Fibroblast of skin of scalp (primary cell): Measurements from ENCODE around the gene FMR1. TPM values are rescaled to one million over a fixed set of nuclear protein-coding genes. Genes with fewer than 3 reads are reported as not detected.

Experiments used
- DNase-seq: peaks from one replicate; pipeline ENCODE4 v3.0.0-alpha.2; 2013
- polyA plus RNA-seq, 2 experiments: library from polyadenylated mRNA; unstranded; fragments of 120-200 nt; gene quantifications; one replicate each; pipeline ENCODE4 v1.2.1, GENCODE V29; 2013; ENCODE audit not compliant: insufficient read length in 2 of 2

The FMR1 gene
- polyA plus RNA-seq (2013, experiment 1 of 2; ENCODE audit: insufficient read length) = 22.3 TPM
- polyA plus RNA-seq (2013, experiment 2 of 2; ENCODE audit: insufficient read length) = 24.6 TPM

DNA sequence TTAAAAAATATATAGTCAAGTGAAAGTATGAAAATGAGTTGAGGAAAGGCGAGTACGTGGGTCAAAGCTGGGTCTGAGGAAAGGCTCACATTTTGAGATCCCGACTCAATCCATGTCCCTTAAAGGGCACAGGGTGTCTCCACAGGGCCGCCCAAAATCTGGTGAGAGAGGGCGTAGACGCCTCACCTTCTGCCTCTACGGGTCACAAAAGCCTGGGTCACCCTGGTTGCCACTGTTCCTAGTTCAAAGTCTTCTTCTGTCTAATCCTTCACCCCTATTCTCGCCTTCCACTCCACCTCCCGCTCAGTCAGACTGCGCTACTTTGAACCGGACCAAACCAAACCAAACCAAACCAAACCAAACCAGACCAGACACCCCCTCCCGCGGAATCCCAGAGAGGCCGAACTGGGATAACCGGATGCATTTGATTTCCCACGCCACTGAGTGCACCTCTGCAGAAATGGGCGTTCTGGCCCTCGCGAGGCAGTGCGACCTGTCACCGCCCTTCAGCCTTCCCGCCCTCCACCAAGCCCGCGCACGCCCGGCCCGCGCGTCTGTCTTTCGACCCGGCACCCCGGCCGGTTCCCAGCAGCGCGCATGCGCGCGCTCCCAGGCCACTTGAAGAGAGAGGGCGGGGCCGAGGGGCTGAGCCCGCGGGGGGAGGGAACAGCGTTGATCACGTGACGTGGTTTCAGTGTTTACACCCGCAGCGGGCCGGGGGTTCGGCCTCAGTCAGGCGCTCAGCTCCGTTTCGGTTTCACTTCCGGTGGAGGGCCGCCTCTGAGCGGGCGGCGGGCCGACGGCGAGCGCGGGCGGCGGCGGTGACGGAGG lies at the start of gene FMR1:
Gene FMR1 (plus strand): TSS at position 728 of the 831 bp plus-strand sequence. CDS start 261 bp downstream, outside the sequence.
- peak; percentile 94 for DNase-seq

DNA sequence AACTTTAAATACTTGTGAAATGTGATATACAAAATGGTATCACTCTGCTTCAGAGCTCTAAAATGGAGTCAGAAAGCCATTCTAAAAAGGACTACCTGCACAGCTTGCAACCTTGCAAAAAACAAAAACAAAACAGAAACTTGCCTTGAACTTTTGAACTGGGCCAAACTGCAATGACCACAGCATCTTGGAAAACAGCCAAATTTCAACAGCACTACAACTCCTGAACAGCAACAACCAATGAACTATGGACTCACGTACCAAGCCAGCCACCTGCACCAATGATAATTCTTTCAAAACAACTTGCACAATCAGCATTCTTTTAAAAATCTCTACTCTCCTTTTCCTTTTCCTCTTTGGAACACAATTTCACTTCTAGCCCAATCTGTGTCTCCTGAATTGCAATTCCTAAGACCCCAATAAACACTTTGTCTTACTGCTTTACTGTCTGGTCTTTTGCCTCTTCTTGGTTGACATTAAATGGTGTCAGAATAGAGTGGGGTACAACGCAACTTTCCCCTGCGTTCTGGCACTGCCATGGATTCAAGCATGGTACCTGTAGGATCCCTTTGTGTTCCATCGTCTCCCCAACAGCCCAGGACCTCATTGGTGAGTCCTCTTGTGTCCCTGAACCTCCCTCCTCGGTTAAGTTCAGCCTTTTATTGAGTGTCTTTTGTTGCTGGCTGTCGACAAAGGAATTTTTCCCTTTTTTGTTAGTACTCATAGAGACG lies 35.7 kb upstream of the FMR1 start:
- no peak for DNase-seq

DNA sequence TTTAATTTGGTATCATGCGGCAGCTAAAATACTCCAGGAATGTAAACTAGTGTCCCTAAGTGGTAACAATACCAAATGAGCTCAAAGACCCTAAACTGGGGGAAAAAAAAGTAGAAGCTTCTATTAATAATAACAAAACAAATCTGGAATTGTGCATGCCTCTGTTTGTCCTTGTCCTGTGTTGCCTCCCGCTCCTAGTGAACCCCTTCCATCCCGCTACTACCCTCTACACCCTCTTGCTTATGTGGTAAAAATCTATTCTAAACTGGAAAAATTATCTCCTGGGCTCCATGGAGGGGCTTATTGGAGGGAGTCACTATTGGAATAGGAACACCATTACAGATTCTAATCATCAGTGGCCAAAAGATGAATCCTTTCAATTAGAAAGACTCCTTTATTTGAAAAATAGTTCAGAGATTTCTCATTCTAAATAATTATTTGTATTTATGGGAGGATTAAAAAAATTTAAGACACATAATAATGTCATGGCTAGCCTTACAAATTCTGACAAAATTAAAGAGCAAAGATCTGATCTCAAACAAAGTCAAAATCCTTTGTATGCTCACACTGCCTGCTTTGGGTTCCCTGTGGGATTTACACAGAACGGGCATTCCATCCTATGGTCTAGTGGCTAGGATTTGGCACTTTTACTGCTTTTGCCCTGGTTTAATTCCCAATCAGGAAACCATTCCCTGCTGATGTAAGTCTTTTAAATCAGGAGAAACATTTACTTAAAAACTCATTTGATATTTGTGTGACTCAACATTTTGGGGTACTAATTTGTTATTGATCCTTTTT lies 34.7 kb upstream of the FMR1 start:
- DNase-seq = no peak

DNA sequence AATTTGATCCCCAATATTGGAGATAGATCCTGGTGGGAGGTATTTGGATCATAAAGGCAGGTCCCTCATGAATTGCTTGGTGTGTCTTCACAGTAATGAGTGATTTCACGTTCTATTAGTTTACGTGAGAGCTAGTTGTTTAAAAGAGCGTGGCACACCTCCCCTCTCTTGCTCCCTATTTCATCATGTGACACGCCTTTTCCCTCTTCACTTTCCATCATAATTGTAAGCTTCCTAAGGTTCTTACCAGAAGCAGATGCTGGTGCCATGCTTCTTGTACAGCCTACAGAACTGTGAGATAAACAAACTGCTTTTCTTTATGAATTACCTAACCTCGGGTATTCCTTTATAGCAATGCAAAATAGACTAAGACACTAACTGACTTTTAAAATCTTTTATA lies 34.0 kb upstream of the FMR1 start:
- DNase-seq = no peak

DNA sequence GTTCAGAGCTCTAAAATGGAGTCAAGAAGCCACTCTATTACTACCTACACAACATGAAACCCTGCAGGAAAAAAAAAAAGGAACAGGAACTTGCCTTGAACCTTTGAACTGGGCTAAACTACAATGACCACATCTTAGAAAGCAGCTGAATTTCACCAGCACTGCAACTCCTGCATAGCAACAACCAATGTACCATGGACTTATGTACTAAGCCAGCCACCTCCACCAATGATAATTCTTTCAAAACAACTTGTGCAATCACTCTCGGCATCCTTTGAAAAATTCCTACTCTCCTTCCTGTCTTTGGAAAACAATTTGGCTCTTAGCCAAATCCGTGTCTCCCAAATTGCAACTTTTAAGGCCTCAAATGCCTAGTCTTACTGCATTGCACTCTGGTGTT lies 26.8 kb upstream of the FMR1 start:
- DNase-seq = no peak

DNA sequence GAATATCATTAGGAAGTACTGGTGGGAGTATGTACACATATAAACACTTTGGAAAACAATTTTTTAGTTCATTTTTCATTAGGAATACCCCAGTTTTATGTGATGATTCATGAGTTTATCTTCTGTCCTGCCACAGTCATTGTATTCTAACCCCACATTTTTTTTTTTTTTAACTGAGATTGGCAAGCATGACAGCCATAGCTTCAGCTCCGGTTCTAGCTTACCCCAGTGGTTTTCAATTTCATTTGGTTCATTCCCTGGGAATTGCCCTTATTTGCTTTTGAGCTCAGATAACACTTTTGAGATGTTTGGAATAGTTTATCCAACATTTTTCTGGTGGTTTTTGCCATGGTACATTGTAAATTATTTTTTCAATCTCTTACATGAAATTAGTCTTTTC lies 21.0 kb upstream of the FMR1 start:
- DNase-seq = peak; percentile 7

DNA sequence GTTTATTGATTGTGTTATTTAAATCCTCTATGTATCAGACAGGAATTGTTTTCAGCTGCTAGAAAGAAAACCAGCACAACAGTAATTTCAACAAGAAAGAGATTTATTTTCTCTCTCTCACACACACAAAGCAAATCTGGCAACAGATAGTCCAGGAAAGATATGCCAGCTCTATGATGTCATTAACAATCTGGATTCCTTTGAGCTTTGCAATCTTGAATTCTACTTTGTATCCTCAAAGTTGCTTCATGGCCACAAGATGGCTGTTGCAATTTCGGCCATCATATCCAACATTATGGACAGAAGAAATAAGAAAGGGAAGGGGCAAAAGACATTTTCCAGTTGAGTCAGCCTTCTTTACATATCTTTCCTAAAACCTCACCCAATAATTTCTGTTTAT lies 19.8 kb upstream of the FMR1 start:
- DNase-seq = peak; percentile 13

DNA sequence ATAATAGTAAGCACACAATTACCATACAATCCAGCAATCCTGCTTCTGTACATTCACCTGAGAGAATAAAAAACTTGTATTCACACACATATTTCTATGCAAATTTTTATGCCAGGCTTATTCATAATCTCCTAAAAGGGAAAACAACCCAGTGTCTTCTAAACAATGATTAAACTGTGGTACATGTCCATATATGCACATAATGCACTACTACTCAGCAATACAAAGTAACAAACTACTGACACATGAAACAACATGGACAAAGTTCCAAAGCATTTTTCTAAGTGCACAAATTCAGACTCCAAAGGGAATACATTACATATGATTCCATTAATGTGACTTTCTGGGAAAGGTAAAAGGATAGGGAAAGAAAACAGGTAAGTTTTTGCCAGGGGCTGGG lies 18.0 kb upstream of the FMR1 start:
- DNase-seq = no peak

DNA sequence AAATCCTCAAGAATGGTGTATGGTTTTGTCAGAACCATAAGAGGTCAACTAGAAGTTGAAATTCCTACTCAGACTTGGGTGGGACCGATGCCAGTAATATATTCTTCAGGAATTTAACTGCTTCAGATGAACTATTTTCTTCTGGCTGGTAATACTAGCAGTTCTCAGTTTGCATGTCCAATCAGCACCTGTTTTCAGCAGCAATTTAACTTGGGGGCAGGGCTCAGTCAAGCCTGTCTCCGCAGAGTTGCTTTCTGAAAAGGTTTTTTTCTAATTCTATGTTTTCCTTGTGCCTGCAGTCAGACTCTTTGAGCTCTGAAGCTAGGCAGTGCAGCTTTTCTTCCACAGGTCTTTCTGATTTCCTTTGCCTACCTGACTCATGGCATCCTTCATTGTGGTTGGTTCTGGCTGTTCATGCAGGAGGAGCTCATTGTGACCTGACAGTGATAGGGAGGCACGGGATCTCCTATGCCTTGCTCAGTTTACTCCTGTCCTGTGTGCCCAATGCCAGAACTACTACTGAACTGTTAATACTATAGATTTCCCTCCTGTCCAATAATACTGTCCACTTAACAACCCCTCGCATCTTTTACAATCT lies 17.3 kb upstream of the FMR1 start:
- peak; percentile 29 for DNase-seq

DNA sequence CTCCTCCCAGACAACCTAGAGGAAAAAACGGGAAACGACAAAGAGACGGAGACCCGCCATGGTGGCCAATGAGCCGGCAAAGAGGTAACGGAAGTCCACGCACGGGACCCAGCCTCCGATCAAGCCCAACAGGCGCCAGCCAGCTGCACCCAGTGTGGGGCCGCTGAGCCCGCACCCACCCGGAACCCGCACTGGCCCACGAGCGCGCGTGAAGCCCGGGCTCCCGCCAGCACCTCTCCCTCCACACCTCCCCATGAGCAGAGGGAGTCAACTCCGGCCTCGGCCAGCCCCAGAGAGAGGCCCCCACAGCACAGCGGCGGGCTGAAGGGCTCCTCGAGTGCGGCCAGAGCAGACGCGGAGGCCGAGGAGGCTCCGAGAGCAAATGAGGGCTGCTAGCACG lies 14.6 kb upstream of the FMR1 start:
- DNase-seq = no peak

DNA sequence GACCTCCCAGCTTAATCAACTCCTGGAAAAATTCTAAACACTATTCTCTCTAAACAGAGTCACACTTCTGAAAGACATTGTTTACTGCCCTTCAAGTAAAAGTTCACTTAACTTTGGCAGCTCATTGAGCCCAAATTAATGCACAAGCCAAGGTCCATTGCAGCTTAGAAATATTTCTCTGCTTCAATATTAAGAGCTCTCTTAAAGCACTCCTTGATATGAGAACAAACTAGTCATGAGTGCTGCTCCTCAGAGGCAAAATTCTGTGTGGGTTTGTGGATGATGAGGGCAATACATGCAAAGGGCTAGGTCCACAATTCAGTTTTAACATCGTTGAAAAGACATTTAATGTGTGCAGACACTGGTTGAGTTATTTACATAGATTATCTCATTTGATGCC lies 12.8 kb upstream of the FMR1 start:
- no peak for DNase-seq

DNA sequence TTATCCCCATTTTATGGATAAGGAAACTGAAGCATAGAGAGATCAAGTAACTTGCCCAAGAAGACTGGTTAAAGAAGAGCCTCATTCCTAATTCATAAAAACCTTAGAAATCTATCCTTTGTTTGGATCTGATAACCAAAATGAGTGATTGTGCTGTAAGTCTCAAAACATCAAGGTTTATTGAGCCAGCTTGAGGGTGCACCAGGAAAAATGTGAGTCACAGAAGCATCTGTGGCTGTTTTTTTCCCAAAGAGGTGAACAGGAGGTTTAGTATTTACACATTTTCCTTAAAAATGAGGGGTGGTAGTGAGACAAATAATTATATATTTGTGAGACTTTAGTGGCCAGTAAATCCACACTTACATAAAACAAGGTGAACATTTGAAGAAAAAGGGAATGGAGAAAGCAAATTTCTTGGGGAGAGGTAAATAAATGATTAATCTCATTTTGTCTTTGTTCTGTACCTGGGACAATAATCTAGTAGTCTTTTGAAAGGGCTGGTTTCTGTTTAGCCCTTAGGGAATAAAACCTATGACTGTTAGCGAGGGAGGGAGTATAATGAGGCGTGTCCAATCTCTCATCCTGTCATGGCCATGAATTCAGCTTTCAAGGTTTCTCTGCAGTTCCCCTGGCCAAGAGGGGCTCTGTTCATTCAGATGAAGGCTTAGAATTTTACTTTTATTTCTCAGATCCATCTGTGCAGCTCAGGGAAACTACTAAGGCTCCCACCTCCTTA lies 12.2 kb upstream of the FMR1 start:
- no peak for DNase-seq

DNA sequence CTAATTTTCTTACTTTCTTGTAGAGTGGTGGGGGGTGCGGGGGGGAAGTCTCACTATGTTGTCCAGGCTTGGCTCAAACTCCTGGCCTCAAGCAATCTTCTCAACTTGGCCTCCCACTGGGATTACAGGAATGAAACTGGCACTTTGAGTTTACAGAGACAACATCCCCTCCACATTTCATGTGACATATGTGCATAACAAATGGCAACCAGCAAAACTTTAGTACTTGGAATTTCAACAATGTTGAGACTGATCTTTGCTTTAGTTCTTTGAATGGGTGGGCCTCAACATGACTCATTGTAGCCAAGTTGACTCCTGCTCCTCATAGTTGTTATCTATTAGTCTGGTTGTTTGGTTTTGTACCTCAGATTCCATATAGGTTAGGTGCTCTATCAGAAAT lies 11.4 kb upstream of the FMR1 start:
- peak; percentile 28 for DNase-seq

DNA sequence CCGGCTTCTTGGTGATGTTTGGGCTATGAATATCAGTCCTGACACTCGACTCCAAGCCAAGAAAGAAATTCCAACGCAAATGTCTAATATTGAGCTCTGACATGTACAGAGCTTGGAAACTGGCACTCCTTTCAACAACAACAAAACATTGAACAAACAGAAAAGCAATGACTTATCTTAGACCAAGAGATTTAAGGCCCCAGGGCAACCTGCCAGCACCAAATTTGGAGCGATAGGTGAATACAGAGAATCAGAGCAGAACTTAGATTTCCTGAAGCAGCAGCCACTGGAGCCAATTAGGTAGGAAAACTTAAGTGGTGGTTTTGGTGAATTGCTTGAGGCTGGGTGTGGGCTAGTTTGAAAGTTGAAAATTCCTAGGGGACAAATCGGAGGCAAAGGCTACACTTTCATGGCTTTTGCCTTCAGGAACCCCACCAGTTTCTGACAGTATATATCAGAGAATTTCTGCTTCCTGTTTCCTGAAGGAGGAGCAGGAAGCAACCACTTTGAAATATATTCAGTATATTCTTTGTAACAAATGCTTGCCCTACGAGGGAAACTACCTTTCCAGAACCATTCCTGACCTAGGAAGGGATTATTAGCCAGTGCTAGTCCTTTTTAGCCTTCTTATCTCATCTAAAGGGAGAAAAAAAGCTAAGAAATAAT lies 10.1 kb upstream of the FMR1 start:
- no peak for DNase-seq

DNA sequence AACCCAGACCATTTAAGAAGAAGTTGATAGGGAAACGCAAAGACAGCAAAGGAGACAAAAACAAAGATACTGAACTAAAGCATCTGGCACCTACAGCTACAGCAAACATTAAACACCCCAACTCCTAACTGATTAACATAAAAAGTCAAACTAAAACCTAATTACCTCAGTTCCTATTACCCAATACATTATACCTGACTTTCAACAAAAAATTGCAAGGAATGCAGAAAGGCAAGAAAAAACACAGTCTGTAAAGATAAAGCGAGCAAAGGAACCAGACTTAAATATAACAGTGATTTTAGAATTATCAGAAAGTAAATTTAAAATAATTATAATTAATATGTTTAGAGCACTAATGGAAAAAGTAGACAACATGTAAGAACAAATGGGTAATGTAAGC lies 9.4 kb upstream of the FMR1 start:
- DNase-seq = no peak

DNA sequence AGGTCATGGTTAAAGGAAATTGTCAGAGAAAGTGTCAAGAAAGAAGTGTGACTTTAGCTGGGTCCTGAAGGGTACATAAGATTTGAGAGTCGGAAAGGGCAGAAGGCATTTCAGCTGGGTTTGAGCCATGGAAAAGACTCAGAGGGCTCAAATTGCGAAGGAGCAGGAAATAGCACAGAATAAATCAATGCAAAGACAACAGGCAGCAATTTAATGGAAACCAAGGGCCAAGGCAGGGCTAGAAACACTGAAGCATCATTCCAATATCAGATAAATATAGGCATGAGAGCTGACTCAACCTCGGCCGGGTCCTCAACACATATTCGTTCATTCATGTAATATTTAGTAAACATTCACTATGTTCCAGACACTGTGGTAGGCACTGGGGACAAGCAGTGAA lies 3.6 kb upstream of the FMR1 start:
- no peak for DNase-seq

DNA sequence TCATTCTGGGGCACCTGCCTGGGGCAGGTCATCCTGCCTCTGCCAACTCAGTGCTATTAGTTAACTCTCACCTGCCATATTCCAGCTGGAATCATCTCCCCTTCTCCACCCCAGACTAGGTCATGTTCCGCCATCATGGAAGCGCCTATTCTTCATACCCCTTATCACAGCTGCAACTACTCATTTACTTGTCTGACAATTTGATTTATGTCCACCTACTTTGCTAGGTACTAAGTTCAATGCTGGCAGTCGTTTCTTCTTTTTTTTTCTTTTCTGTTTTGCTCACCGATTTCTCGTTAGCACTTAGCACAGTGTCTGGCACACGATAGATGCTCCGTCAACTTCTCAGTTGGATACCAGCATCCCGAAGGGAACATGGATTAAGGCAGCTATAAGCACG lies 1.1 kb upstream of the FMR1 start:
- DNase-seq = no peak

DNA sequence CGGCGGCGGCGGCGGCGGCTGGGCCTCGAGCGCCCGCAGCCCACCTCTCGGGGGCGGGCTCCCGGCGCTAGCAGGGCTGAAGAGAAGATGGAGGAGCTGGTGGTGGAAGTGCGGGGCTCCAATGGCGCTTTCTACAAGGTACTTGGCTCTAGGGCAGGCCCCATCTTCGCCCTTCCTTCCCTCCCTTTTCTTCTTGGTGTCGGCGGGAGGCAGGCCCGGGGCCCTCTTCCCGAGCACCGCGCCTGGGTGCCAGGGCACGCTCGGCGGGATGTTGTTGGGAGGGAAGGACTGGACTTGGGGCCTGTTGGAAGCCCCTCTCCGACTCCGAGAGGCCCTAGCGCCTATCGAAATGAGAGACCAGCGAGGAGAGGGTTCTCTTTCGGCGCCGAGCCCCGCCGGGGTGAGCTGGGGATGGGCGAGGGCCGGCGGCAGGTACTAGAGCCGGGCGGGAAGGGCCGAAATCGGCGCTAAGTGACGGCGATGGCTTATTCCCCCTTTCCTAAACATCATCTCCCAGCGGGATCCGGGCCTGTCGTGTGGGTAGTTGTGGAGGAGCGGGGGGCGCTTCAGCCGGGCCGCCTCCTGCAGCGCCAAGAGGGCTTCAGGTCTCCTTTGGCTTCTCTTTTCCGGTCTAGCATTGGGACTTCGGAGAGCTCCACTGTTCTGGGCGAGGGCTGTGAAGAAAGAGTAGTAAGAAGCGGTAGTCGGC lies 528 bp downstream of the FMR1 start:
- peak; percentile 31 for DNase-seq

DNA sequence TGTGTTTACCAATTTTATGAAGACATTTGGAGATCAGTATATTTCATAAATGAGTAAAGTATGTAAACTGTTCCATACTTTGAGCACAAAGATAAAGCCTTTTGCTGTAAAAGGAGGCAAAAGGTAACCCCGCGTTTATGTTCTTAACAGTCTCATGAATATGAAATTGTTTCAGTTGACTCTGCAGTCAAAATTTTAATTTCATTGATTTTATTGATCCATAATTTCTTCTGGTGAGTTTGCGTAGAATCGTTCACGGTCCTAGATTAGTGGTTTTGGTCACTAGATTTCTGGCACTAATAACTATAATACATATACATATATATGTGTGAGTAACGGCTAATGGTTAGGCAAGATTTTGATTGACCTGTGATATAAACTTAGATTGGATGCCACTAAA lies 1.9 kb downstream of the FMR1 start:
- no peak for DNase-seq

DNA sequence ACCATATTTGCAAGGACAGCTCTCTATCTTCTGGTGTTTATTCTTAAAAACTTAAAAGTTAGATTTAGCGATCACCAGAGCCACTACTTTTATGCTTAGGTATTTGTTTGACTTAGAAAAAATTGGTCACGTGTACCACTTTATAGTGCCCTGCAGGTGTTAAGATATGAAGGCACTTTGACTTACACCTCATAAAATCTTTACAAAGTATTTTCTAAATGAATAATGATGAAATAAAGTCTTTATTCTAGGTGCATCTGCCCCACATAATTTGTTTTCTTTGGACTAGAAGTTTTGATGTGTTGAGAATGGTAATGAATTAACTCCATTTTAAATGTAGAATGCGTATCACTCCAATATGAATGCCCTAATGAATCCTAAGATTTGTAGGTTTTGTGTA lies 2.9 kb downstream of the FMR1 start:
- DNase-seq = no peak
